HEK293T (cell line): ENCODE results near the gene AP2B1.
"Not testable (repeated sequence)": the region's sequence is repeated elsewhere in the genome, so short reads cannot be mapped to it uniquely, and the experiment has no call there.

Source experiments
- CTCF ChIA-PET: fragments of 350-600 bp; formaldehyde crosslinking; extraction: SDS; loops from one replicate; lab custom pipeline; 2021; ENCODE audit warnings: antibody characterized with exemption, inconsistent platforms; lab: Yijun Ruan, JAX
- POLR2A ChIA-PET: fragments of 350-600 bp; formaldehyde crosslinking; extraction: SDS; loops from one replicate; lab custom pipeline; 2020; ENCODE audit warnings: antibody characterized with exemption, inconsistent platforms; lab: Yijun Ruan, JAX
- DNase-seq: peaks from one replicate; pipeline ENCODE4 v3.0.0; 2012; ENCODE audit warnings: mixed read lengths; ENCODE audit errors: extremely low spot score
- ARNT ChIP-seq: fragments of 450-650 bp; IDR thresholded peaks from 2 replicates; pipeline ENCODE4 v1.6.1; 2017; ENCODE audit warnings: mild to moderate bottlenecking
- BHLHE40 ChIP-seq: fragments of 450-650 bp; IDR thresholded peaks from 2 replicates; pipeline ENCODE4 v1.6.1; 2016; ENCODE audit warnings: mild to moderate bottlenecking, moderate library complexity, borderline replicate concordance
- CTBP1 ChIP-seq: fragments of 450-650 bp; IDR thresholded peaks from 2 replicates; pipeline ENCODE4 v1.6.1; 2016; ENCODE audit warnings: borderline replicate concordance
- ELF4 ChIP-seq: fragments of 450-650 bp; IDR thresholded peaks from 2 replicates; pipeline ENCODE4 v1.6.1; 2017; ENCODE audit warnings: antibody characterized with exemption
- FOXA1 ChIP-seq: fragments of 450-650 bp; IDR thresholded peaks from 2 replicates; pipeline ENCODE4 v1.6.1; 2016; ENCODE audit warnings: mild to moderate bottlenecking
- FOXK2 ChIP-seq: fragments of 450-650 bp; IDR thresholded peaks from 2 replicates; pipeline ENCODE4 v1.6.1; 2016; ENCODE audit warnings: mild to moderate bottlenecking
- FOXM1 ChIP-seq: fragments of 450-650 bp; IDR thresholded peaks from 2 replicates; pipeline ENCODE4 v1.6.1; 2017; ENCODE audit warnings: mild to moderate bottlenecking, borderline replicate concordance
- HDGF ChIP-seq: fragments of 450-650 bp; IDR thresholded peaks from 2 replicates; pipeline ENCODE4 v1.6.1; 2017; ENCODE audit warnings: antibody characterized with exemption, borderline replicate concordance
- L3MBTL2 ChIP-seq: fragments of 450-650 bp; conservative IDR thresholded peaks from 2 replicates; pipeline ENCODE4 v1.6.1; 2016; ENCODE audit warnings: mild to moderate bottlenecking
- LEF1 ChIP-seq: fragments of 450-650 bp; IDR thresholded peaks from 2 replicates; pipeline ENCODE4 v1.6.1; 2017; ENCODE audit warnings: mild to moderate bottlenecking, borderline replicate concordance
- NFRKB ChIP-seq: fragments of 450-650 bp; IDR thresholded peaks from 2 replicates; pipeline ENCODE4 v1.6.1; 2016; ENCODE audit warnings: mild to moderate bottlenecking, moderate library complexity
- PKNOX1 ChIP-seq: fragments of 450-650 bp; IDR thresholded peaks from 2 replicates; pipeline ENCODE4 v1.6.1; 2016
- SP1 ChIP-seq: fragments of 450-650 bp; IDR thresholded peaks from 2 replicates; pipeline ENCODE4 v1.6.1; 2017
- SUZ12 ChIP-seq: fragments of 450-650 bp; IDR thresholded peaks from 2 replicates; pipeline ENCODE4 v1.6.1; 2016; ENCODE audit warnings: mild to moderate bottlenecking
- TARDBP ChIP-seq: fragments of 450-650 bp; IDR thresholded peaks from 2 replicates; pipeline ENCODE4 v1.6.1; 2016
- ZNF384 ChIP-seq: fragments of 450-650 bp; IDR thresholded peaks from 2 replicates; pipeline ENCODE4 v1.6.1; 2016

Gene AP2B1

GRCh38 chr17:35554668-35555067, 32.5 kb upstream of the AP2B1 start:
- DNase-seq, result no peak
- CTCF ChIA-PET, result interaction anchor here (1.0 to 1.5 kb wide), 2 partner anchors 16 to 58 kb away, joined by 3 to 5 read pairs; no protein-coding TSS in a partner anchor
- POLR2A ChIA-PET, result interaction anchor here (2.3 kb wide), 1 partner anchor 13 kb away, joined by 10 read pairs; no protein-coding TSS in a partner anchor
- no peak for TF ChIP-seq TARDBP
- TF ChIP-seq L3MBTL2, result no peak
- no peak for TF ChIP-seq FOXK2
- no peak for TF ChIP-seq ZNF384
- TF ChIP-seq SUZ12, result no peak
- no peak for TF ChIP-seq NFRKB
- no peak for TF ChIP-seq CTBP1
- TF ChIP-seq ARNT, result no peak
- TF ChIP-seq SP1, result no peak
- no peak for TF ChIP-seq ELF4
- TF ChIP-seq PKNOX1, result no peak
- TF ChIP-seq BHLHE40, result no peak
- no peak for TF ChIP-seq LEF1
- no peak for TF ChIP-seq FOXM1
- TF ChIP-seq FOXA1, result no peak

DNA sequence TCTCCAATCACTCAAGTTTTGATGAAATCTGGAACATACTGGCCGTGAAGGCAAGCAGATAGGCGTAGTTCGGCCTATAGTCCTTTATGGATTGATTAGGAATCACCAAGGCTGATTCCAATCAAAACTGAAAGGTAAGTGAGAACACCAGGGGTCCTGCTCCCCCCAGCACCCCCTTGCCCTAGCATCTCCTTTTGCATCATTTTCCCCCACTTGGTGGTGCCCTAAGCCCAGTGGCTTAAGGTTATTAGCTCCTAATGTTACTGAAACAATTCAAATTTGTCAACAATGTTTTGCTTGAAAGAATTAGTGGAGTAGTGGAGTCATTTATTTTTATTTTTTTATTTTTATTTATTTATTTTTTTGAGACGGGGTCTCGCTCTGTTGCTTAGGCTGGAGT, 31.4 kb upstream of the AP2B1 start:
- TF ChIP-seq L3MBTL2 (no peak), ARNT (no peak), SP1 (no peak), HDGF (no peak), NFRKB (no peak), SUZ12 (no peak)
- CTCF ChIA-PET, result interaction anchor here (0.6 to 1.0 kb wide), 3 partner anchors 17 to 195 kb away, joined by 3 to 5 read pairs (median 4); no protein-coding TSS in a partner anchor
- no peak for DNase-seq
- POLR2A ChIA-PET, result interaction anchor here (2.3 kb wide), 1 partner anchor 12 kb away, joined by 10 read pairs; no protein-coding TSS in a partner anchor

GRCh38 chr17:35557353-35557752, 29.8 kb upstream of the AP2B1 start:
- ChIA-PET POLR2A (no interaction called here), CTCF (no interaction called here)
- DNase-seq, result no peak
- no peak for TF ChIP-seq SUZ12
- TF ChIP-seq FOXK2, result no peak
- TF ChIP-seq TARDBP, result no peak
- TF ChIP-seq FOXA1, result no peak
- TF ChIP-seq HDGF, result no peak
- TF ChIP-seq ELF4, result no peak
- TF ChIP-seq NFRKB, result no peak
- no peak for TF ChIP-seq SP1

DNA sequence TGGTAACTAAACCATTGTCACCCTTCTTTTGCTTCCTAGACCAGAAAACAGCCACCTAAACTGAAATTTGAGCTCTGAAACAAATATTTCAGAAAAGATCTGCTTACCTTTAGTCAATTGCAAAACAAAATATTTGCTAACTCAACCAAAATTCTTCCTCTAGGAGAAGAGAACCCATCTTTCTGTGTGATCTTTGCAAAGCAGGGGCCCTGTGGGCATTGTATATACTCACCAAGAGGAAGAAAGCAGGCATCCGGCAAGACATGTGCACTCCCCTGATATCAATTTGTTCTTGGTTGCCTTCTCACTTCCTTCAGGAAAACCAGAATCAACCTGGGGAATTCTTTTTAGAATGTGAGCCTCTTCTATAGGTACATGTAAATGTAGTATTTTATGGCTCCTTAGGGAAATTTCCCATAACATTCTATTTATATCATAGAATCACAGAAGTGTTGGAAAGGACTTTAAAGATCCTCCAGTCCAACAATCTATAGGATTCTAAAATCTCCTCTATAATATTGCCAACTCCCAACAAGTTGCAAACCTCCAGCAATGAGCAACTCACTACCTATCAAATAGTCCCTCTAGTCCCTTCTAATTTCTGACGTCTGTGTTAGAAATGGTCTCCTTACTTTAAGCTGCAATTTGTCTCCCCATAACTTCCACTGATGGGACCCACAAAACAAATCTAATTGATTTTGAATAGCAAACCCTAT, 27.5 kb upstream of the AP2B1 start:
- ChIA-PET POLR2A (interaction anchor here (1.2 to 3.0 kb wide), 2 partner anchors 8 to 19 kb away, joined by 7 to 23 read pairs; partner anchors contain the start of gene PEX12), CTCF (no interaction called here)
- TF ChIP-seq FOXM1, result no peak
- no peak for TF ChIP-seq TARDBP
- no peak for TF ChIP-seq CTBP1
- no peak for DNase-seq

DNA sequence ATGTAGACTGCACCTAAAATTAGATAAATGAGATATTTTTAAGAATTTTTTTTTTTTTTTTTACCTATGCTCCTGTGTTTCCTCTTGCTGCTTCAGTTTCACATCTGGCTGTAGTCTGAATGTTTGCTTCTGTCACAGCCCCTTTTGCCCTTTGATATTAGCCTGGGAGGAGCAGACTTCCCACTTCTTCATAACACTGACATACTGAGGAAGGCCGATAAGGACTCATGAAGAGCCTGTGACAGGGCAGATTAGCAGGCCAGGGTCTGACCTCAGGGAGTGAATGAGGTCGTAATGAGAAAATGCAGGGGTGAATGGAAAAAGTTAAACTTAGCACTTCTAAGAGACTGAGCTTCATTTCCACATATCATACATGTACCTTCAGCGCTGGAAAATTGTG, 26.4 kb upstream of the AP2B1 start, which contains the start of gene SLFN14:
TSS of gene SLFN14 (minus strand) at position 117 of the 400 bp plus-strand sequence. CDS start 2,757 bp downstream, outside the sequence.
- ChIA-PET POLR2A (interaction anchor here (3.0 kb wide), 1 partner anchor 17 kb away, joined by 23 read pairs; the partner anchor contains the start of gene PEX12), CTCF (no interaction called here)
- no peak for DNase-seq
- TF ChIP-seq TARDBP (no peak), PKNOX1 (no peak), HDGF (no peak), FOXM1 (no peak), NFRKB (no peak), CTBP1 (no peak), LEF1 (no peak), FOXA1 (no peak), SUZ12 (no peak), ELF4 (no peak), ARNT (no peak), BHLHE40 (no peak), L3MBTL2 (no peak), FOXK2 (no peak), ZNF384 (no peak), SP1 (no peak)

DNA sequence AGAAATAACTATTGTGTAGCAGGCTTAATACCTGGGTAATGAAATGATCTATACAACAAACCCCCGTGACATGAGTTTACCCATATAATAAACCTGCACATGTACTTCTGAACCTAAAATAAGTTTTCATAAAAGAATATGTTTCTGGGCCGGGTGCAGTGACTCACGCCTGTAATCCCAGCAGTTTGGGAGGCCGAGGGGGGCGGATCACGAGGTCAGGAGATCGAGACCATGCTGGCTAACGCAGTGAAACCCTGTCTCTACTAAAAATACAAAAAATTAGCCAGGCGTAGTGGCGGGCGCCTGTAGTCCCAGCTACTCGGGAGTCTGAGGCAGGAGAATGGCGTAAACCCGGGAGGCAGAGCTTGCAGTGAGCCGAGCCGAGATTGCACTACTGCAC, 23.9 kb upstream of the AP2B1 start:
- CTCF ChIA-PET, result interaction anchor here (0.7 kb wide), 1 partner anchor 585 kb away, joined by 5 read pairs; no protein-coding TSS in a partner anchor
- POLR2A ChIA-PET, result interaction anchor here (8.4 kb wide), 1 partner anchor 15 kb away, joined by 132 read pairs; the partner anchor contains the start of gene PEX12

More for the DNA sequence above, 23.9 kb upstream of the AP2B1 start:
- DNase-seq, result not testable (repeated sequence)
